Cerebellar cortex (tissue), 1 donor: ENCODE data around the gene TRMT10B.

Experiments used
- DNase-seq: peaks from one replicate; pipeline ENCODE4 v3.0.0-alpha.2; 2015; ENCODE audit warnings: low spot score

TRMT10B gene

GRCh38 chr9:37753489-37754190 lies at the start of gene TRMT10B:
TRMT10B (plus strand) TSS chr9:37753805; CDS start chr9:37761932, 8,127 bp downstream.
- DNase-seq = peak; percentile 75

- no peak for DNase-seq
Observed at GRCh38 chr9:37705787-37706186, 47.8 kb upstream of the TRMT10B start.

GRCh38 chr9:37706290-37706689 lies 47.3 kb upstream of the TRMT10B start:
- DNase-seq = no peak

GRCh38 chr9:37707748-37708147 lies 45.9 kb upstream of the TRMT10B start:
- no peak for DNase-seq

GRCh38 chr9:37710046-37710445 lies 43.6 kb upstream of the TRMT10B start:
- no peak for DNase-seq

GRCh38 chr9:37715260-37715659 lies 38.3 kb upstream of the TRMT10B start:
- DNase-seq = no peak

- DNase-seq = no peak
Observed at GRCh38 chr9:37715991-37716505, 37.6 kb upstream of the TRMT10B start.

GRCh38 chr9:37719526-37719925 lies 34.1 kb upstream of the TRMT10B start:
- no peak for DNase-seq

GRCh38 chr9:37727013-37727412 lies 26.6 kb upstream of the TRMT10B start:
- DNase-seq = no peak

- DNase-seq = no peak
Observed at GRCh38 chr9:37729499-37729898, 24.1 kb upstream of the TRMT10B start.

GRCh38 chr9:37730256-37730655 lies 23.3 kb upstream of the TRMT10B start:
- no peak for DNase-seq

- no peak for DNase-seq
Observed at GRCh38 chr9:37730839-37731238, 22.8 kb upstream of the TRMT10B start.

GRCh38 chr9:37732086-37732741 lies 21.4 kb upstream of the TRMT10B start:
- peak; percentile 60 for DNase-seq

- DNase-seq = no peak
Observed at GRCh38 chr9:37732952-37733351, 20.7 kb upstream of the TRMT10B start.

GRCh38 chr9:37739222-37739621 lies 14.4 kb upstream of the TRMT10B start:
- no peak for DNase-seq

- no peak for DNase-seq
Observed at GRCh38 chr9:37740128-37740527, 13.5 kb upstream of the TRMT10B start.

GRCh38 chr9:37740631-37741328 lies 12.8 kb upstream of the TRMT10B start:
- DNase-seq = no peak

- no peak for DNase-seq
Observed at GRCh38 chr9:37745970-37746369, 7.6 kb upstream of the TRMT10B start.

- DNase-seq = no peak
Observed at GRCh38 chr9:37746448-37747270, 6.9 kb upstream of the TRMT10B start.

- peak; percentile 70 for DNase-seq
Observed at GRCh38 chr9:37747271-37747753, 6.3 kb upstream of the TRMT10B start.

GRCh38 chr9:37749129-37749528 lies 4.5 kb upstream of the TRMT10B start:
- no peak for DNase-seq

GRCh38 chr9:37751186-37751585 lies 2.4 kb upstream of the TRMT10B start:
- no peak for DNase-seq
